Measurements from ENCODE around the gene LRRC63. TPM values are rescaled to one million over a fixed set of nuclear protein-coding genes. Genes with fewer than 3 reads are reported as not detected.

The LRRC63 gene
- total and polyA plus RNA-seq, 2 donors: 0.46 to 1.2 TPM

GRCh38 chr13:46169758-46170157 lies 42.0 kb upstream of the LRRC63 start:
- Histone ChIP-seq H3K36me3 (ENCODE audit: control insufficient read depth in 2 of 2, insufficient read depth in 2 of 2, low read length in 1 of 2) (peaks cover 11 to 56% of the 10 kb centered on the region in 2 donors), H3K4me1 (ENCODE audit: control insufficient read depth in 2 of 2, insufficient read depth in 2 of 2, low read length in 2 of 2) (peaks cover 60 to 77% of the 10 kb centered on the region in 2 donors), H3K9me3 (ENCODE audit: control insufficient read depth in 2 of 2, insufficient read depth in 1 of 2, low read length in 1 of 2) (no peaks in the 10 kb centered on the region), H3K4me3 (ENCODE audit: low read length in 2 of 2) (no peak overlapping the region), H3K27ac (ENCODE audit: low read depth in 1 of 2, low read length in 1 of 2) (peak overlapping the region; percentile 20 to 94), H3K27me3 (ENCODE audit: control insufficient read depth in 2 of 2, insufficient read depth in 1 of 2, low read length in 1 of 2) (no peaks in the 10 kb centered on the region)
- 93% methylated on average over 2 of the region's 2 CpGs for WGBS
- no peak for DNase-seq (ENCODE audit: low read depth in 6 of 9, low spot score in 9 of 9)

- Histone ChIP-seq H3K27me3 (ENCODE audit: control insufficient read depth in 2 of 2, insufficient read depth in 1 of 2, low read length in 1 of 2) (no peaks in the 10 kb centered on the region), H3K36me3 (ENCODE audit: control insufficient read depth in 2 of 2, insufficient read depth in 2 of 2, low read length in 1 of 2) (peaks cover 11 to 60% of the 10 kb centered on the region in 2 donors), H3K27ac (ENCODE audit: low read depth in 1 of 2, low read length in 1 of 2) (peak overlapping the region; percentile 82 to 94), H3K9me3 (ENCODE audit: control insufficient read depth in 2 of 2, insufficient read depth in 1 of 2, low read length in 1 of 2) (no peaks in the 10 kb centered on the region), H3K4me3 (ENCODE audit: low read length in 2 of 2) (peak overlapping the region in 1 of 2 donors; percentile 14), H3K4me1 (ENCODE audit: control insufficient read depth in 2 of 2, insufficient read depth in 2 of 2, low read length in 2 of 2) (peaks cover 64 to 77% of the 10 kb centered on the region in 2 donors)
- no peak for DNase-seq (ENCODE audit: low read depth in 6 of 9, low spot score in 9 of 9)
- 87% methylated on average over 7 of the region's 7 CpGs for WGBS
Observed at GRCh38 chr13:46170268-46170667, 41.5 kb upstream of the LRRC63 start.

GRCh38 chr13:46170687-46171086 lies 41.0 kb upstream of the LRRC63 start:
- peaks cover 11 to 60% of the 10 kb centered on the region in 2 donors for H3K36me3 ChIP-seq (ENCODE audit: control insufficient read depth in 2 of 2, insufficient read depth in 2 of 2, low read length in 1 of 2)
- 2% methylated on average over 3 of the region's 3 CpGs for WGBS
- peak overlapping the region; percentile 11 to 14 for H3K4me3 ChIP-seq (ENCODE audit: low read length in 2 of 2)
- no peaks in the 10 kb centered on the region for H3K9me3 ChIP-seq (ENCODE audit: control insufficient read depth in 2 of 2, insufficient read depth in 1 of 2, low read length in 1 of 2)
- peak overlapping the region; percentile 82 to 94 for H3K27ac ChIP-seq (ENCODE audit: low read depth in 1 of 2, low read length in 1 of 2)
- peak in 5 of 9 donors; percentile 63 to 88 (median 70) for DNase-seq (ENCODE audit: low read depth in 6 of 9, low spot score in 9 of 9)
- H3K4me1 ChIP-seq (ENCODE audit: control insufficient read depth in 2 of 2, insufficient read depth in 2 of 2, low read length in 2 of 2): peaks cover 68 to 76% of the 10 kb centered on the region in 2 donors
- H3K27me3 ChIP-seq (ENCODE audit: control insufficient read depth in 2 of 2, insufficient read depth in 1 of 2, low read length in 1 of 2): no peaks in the 10 kb centered on the region

GRCh38 chr13:46171217-46171616 lies 40.5 kb upstream of the LRRC63 start:
- no peak for DNase-seq (ENCODE audit: low read depth in 6 of 9, low spot score in 9 of 9)
- no peaks in the 10 kb centered on the region for H3K27me3 ChIP-seq (ENCODE audit: control insufficient read depth in 2 of 2, insufficient read depth in 1 of 2, low read length in 1 of 2)
- H3K4me3 ChIP-seq (ENCODE audit: low read length in 2 of 2): peak overlapping the region; percentile 11 to 14
- 43% methylated on average over 4 of the region's 4 CpGs for WGBS
- peaks cover 11 to 58% of the 10 kb centered on the region in 2 donors for H3K36me3 ChIP-seq (ENCODE audit: control insufficient read depth in 2 of 2, insufficient read depth in 2 of 2, low read length in 1 of 2)
- H3K4me1 ChIP-seq (ENCODE audit: control insufficient read depth in 2 of 2, insufficient read depth in 2 of 2, low read length in 2 of 2): peaks cover 71 to 77% of the 10 kb centered on the region in 2 donors
- peak overlapping the region; percentile 44 to 94 for H3K27ac ChIP-seq (ENCODE audit: low read depth in 1 of 2, low read length in 1 of 2)
- H3K9me3 ChIP-seq (ENCODE audit: control insufficient read depth in 2 of 2, insufficient read depth in 1 of 2, low read length in 1 of 2): no peaks in the 10 kb centered on the region

GRCh38 chr13:46171739-46172138 lies 40.0 kb upstream of the LRRC63 start:
- no peaks in the 10 kb centered on the region for H3K27me3 ChIP-seq (ENCODE audit: control insufficient read depth in 2 of 2, insufficient read depth in 1 of 2, low read length in 1 of 2)
- WGBS: 94% methylated on average over 7 of the region's 7 CpGs
- no peaks in the 10 kb centered on the region for H3K9me3 ChIP-seq (ENCODE audit: control insufficient read depth in 2 of 2, insufficient read depth in 1 of 2, low read length in 1 of 2)
- H3K4me1 ChIP-seq (ENCODE audit: control insufficient read depth in 2 of 2, insufficient read depth in 2 of 2, low read length in 2 of 2): peaks cover 72 to 77% of the 10 kb centered on the region in 2 donors
- peaks cover 11 to 58% of the 10 kb centered on the region in 2 donors for H3K36me3 ChIP-seq (ENCODE audit: control insufficient read depth in 2 of 2, insufficient read depth in 2 of 2, low read length in 1 of 2)
- no peak for DNase-seq (ENCODE audit: low read depth in 6 of 9, low spot score in 9 of 9)
- no peak overlapping the region for H3K4me3 ChIP-seq (ENCODE audit: low read length in 2 of 2)
- H3K27ac ChIP-seq (ENCODE audit: low read depth in 1 of 2, low read length in 1 of 2): peak overlapping the region; percentile 75 to 94

- peak overlapping the region; percentile 3 to 8 for H3K4me3 ChIP-seq (ENCODE audit: low read length in 2 of 2)
- WGBS: 9% methylated on average over 6 of the region's 6 CpGs
- no peaks in the 10 kb centered on the region for H3K27me3 ChIP-seq (ENCODE audit: control insufficient read depth in 2 of 2, insufficient read depth in 1 of 2, low read length in 1 of 2)
- peaks cover 11 to 55% of the 10 kb centered on the region in 2 donors for H3K36me3 ChIP-seq (ENCODE audit: control insufficient read depth in 2 of 2, insufficient read depth in 2 of 2, low read length in 1 of 2)
- peak overlapping the region; percentile 85 to 94 for H3K27ac ChIP-seq (ENCODE audit: low read depth in 1 of 2, low read length in 1 of 2)
- H3K9me3 ChIP-seq (ENCODE audit: control insufficient read depth in 2 of 2, insufficient read depth in 1 of 2, low read length in 1 of 2): no peaks in the 10 kb centered on the region
- H3K4me1 ChIP-seq (ENCODE audit: control insufficient read depth in 2 of 2, insufficient read depth in 2 of 2, low read length in 2 of 2): peaks cover 67 to 79% of the 10 kb centered on the region in 2 donors
- peak in 5 of 9 donors; percentile 59 to 88 (median 65) for DNase-seq (ENCODE audit: low read depth in 6 of 9, low spot score in 9 of 9)
Observed at GRCh38 chr13:46172531-46172991, 39.2 kb upstream of the LRRC63 start.

- DNase-seq (ENCODE audit: low read depth in 6 of 9, low spot score in 9 of 9): no peak
- Histone ChIP-seq H3K27me3 (ENCODE audit: control insufficient read depth in 2 of 2, insufficient read depth in 1 of 2, low read length in 1 of 2) (no peaks in the 10 kb centered on the region), H3K4me1 (ENCODE audit: control insufficient read depth in 2 of 2, insufficient read depth in 2 of 2, low read length in 2 of 2) (peaks cover 63 to 77% of the 10 kb centered on the region in 2 donors), H3K4me3 (ENCODE audit: low read length in 2 of 2) (no peak overlapping the region), H3K9me3 (ENCODE audit: control insufficient read depth in 2 of 2, insufficient read depth in 1 of 2, low read length in 1 of 2) (no peaks in the 10 kb centered on the region), H3K36me3 (ENCODE audit: control insufficient read depth in 2 of 2, insufficient read depth in 2 of 2, low read length in 1 of 2) (peaks cover 7 to 53% of the 10 kb centered on the region in 2 donors), H3K27ac (ENCODE audit: low read depth in 1 of 2, low read length in 1 of 2) (peak overlapping the region; percentile 22 to 94)
- 79% methylated on average over 2 of the region's 2 CpGs for WGBS
Observed at GRCh38 chr13:46173656-46174055, 38.1 kb upstream of the LRRC63 start.

GRCh38 chr13:46176756-46177155 lies 35.0 kb upstream of the LRRC63 start:
- peak in 1 of 9 donors; percentile 66 for DNase-seq (ENCODE audit: low read depth in 6 of 9, low spot score in 9 of 9)
- WGBS: 13% methylated on average over 3 of the region's 3 CpGs
- no peaks in the 10 kb centered on the region for H3K27me3 ChIP-seq (ENCODE audit: control insufficient read depth in 2 of 2, insufficient read depth in 1 of 2, low read length in 1 of 2)
- H3K4me1 ChIP-seq (ENCODE audit: control insufficient read depth in 2 of 2, insufficient read depth in 2 of 2, low read length in 2 of 2): peaks cover 34 to 47% of the 10 kb centered on the region in 2 donors
- H3K9me3 ChIP-seq (ENCODE audit: control insufficient read depth in 2 of 2, insufficient read depth in 1 of 2, low read length in 1 of 2): no peaks in the 10 kb centered on the region
- H3K4me3 ChIP-seq (ENCODE audit: low read length in 2 of 2): peak overlapping the region; percentile 23 to 40
- H3K36me3 ChIP-seq (ENCODE audit: control insufficient read depth in 2 of 2, insufficient read depth in 2 of 2, low read length in 1 of 2): peaks cover 0 to 30% of the 10 kb centered on the region in 2 donors
- peak overlapping the region; percentile 71 to 98 for H3K27ac ChIP-seq (ENCODE audit: low read depth in 1 of 2, low read length in 1 of 2)

- no peak for DNase-seq (ENCODE audit: low read depth in 6 of 9, low spot score in 9 of 9)
- Histone ChIP-seq H3K4me1 (ENCODE audit: control insufficient read depth in 2 of 2, insufficient read depth in 2 of 2, low read length in 2 of 2) (peaks cover 30 to 44% of the 10 kb centered on the region in 2 donors), H3K27ac (ENCODE audit: low read depth in 1 of 2, low read length in 1 of 2) (peak overlapping the region in 1 of 2 donors; percentile 98)
Observed at GRCh38 chr13:46178143-46178542, 33.6 kb upstream of the LRRC63 start.

More at GRCh38 chr13:46178143-46178542, 33.6 kb upstream of the LRRC63 start:
- Histone ChIP-seq H3K36me3 (ENCODE audit: control insufficient read depth in 2 of 2, insufficient read depth in 2 of 2, low read length in 1 of 2) (peaks cover 0 to 26% of the 10 kb centered on the region in 2 donors), H3K27me3 (ENCODE audit: control insufficient read depth in 2 of 2, insufficient read depth in 1 of 2, low read length in 1 of 2) (no peaks in the 10 kb centered on the region), H3K4me3 (ENCODE audit: low read length in 2 of 2) (peak overlapping the region; percentile 20 to 73), H3K9me3 (ENCODE audit: control insufficient read depth in 2 of 2, insufficient read depth in 1 of 2, low read length in 1 of 2) (no peaks in the 10 kb centered on the region)
- 55% methylated on average over 5 of the region's 5 CpGs for WGBS

Data from thymus (tissue), 11 donors.